BE2C (cell line): ENCODE data around the gene DDX10.

Experiments used
- DNase-seq: peaks from one replicate; pipeline ENCODE4 v3.0.0-alpha.2; 2020
- H3K27me3 ChIP-seq: fragments of 250-450 bp; sonication (Bioruptor Pico); 2 replicates; pipeline ENCODE4 v1.5.1; 2020; ENCODE audit warnings: mild to moderate bottlenecking
- H3K36me3 ChIP-seq: fragments of 250-450 bp; sonication (Bioruptor Pico); 2 replicates; pipeline ENCODE4 v1.5.1; 2020; ENCODE audit warnings: mild to moderate bottlenecking
- H3K4me1 ChIP-seq: fragments of 250-450 bp; sonication (Bioruptor Pico); 2 replicates; pipeline ENCODE4 v1.5.1; 2020
- H3K4me3 ChIP-seq: 2 replicates; pipeline ENCODE4 v1.5.1; 2011; ENCODE audit warnings: low read depth, low read length
- H3K9me3 ChIP-seq: fragments of 250-450 bp; sonication (Bioruptor Pico); 2 replicates; pipeline ENCODE4 v1.5.1; 2020
- CTCF ChIP-seq: IDR thresholded peaks from 2 replicates; pipeline ENCODE4 v1.5.1; 2012; ENCODE audit warnings: mild to moderate bottlenecking, low read depth, low read length

DDX10 gene

GRCh38 chr11:108790501-108791299, 125.8 kb downstream of the DDX10 start:
- no peak for TF ChIP-seq CTCF
- H3K27me3 ChIP-seq: no peaks in the 10 kb centered on the region
- H3K4me1 ChIP-seq: peaks cover 7% of the 10 kb centered on the region
- no peak for DNase-seq
- no peaks in the 10 kb centered on the region; the same call in 1 of the 2 replicates for H3K36me3 ChIP-seq
- no peak overlapping the region for H3K4me3 ChIP-seq
- no peaks in the 10 kb centered on the region for H3K9me3 ChIP-seq

GRCh38 chr11:108793138-108793537, 128.3 kb downstream of the DDX10 start:
- no peaks in the 10 kb centered on the region for H3K36me3 ChIP-seq
- DNase-seq: no peak
- H3K4me3 ChIP-seq: no peak overlapping the region
- H3K4me1 ChIP-seq: peaks cover 7% of the 10 kb centered on the region
- no peak for TF ChIP-seq CTCF
- H3K9me3 ChIP-seq: no peaks in the 10 kb centered on the region
- H3K27me3 ChIP-seq: no peaks in the 10 kb centered on the region

DNA sequence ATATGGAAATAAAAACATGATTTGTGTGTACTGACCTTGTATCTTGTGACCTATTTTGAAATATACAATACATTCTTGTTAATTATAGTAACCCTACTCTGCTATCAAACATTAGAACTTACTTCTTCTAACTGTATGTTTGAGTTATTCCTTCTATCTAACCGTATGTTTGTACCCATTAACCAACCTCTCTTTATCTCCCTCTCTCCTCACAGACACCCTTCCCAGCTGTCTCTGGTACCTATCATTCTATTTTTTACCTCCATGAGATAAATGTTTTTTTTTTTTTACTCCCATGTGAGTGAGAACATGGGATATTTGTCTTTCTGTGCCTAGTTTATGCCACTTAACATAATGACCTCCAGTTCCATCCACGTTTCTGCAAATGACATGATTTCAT, 128.7 kb downstream of the DDX10 start:
- Histone ChIP-seq H3K4me3 (no peak overlapping the region), H3K9me3 (no peaks in the 10 kb centered on the region), H3K27me3 (no peaks in the 10 kb centered on the region), H3K4me1 (peaks cover 7% of the 10 kb centered on the region), H3K36me3 (no peaks in the 10 kb centered on the region)
- no peak for TF ChIP-seq CTCF
- DNase-seq: no peak

- DNase-seq: no peak
- H3K27me3 ChIP-seq: no peaks in the 10 kb centered on the region
- no peaks in the 10 kb centered on the region for H3K9me3 ChIP-seq
- H3K4me3 ChIP-seq: no peak overlapping the region
- no peaks in the 10 kb centered on the region for H3K36me3 ChIP-seq
- H3K4me1 ChIP-seq: peaks cover 7% of the 10 kb centered on the region
- TF ChIP-seq CTCF: no peak
Measured at GRCh38 chr11:108796551-108796950, 131.7 kb downstream of the DDX10 start.

DNA sequence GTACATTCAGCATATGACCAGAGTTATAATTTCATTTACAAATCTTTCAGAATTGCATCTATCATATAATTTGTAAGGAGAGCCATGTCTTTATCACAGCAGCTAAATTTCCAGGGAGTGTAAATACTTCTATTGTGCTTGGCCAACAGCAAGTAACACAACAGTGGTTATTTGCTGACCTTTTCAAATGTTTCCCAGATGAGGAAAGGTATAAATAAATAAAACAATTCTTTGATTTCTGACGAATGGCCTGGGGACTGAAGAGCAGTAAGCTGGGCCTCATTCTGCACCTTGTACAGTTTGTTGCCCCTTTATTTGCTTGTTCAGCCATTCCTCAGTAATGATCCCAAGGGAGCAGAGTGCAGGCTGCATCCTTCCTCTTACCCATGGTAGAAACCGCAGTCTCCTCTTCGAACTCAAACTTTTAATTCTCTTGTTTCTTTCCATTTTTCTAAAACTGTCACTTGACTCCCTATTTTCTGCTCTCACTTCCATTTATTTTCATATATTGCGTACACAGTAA, 132.8 kb downstream of the DDX10 start:
- Histone ChIP-seq H3K4me1 (peaks cover 7% of the 10 kb centered on the region), H3K27me3 (no peaks in the 10 kb centered on the region), H3K9me3 (no peaks in the 10 kb centered on the region), H3K4me3 (no peak overlapping the region), H3K36me3 (no peaks in the 10 kb centered on the region)
- TF ChIP-seq CTCF: no peak
- DNase-seq: no peak

DNA sequence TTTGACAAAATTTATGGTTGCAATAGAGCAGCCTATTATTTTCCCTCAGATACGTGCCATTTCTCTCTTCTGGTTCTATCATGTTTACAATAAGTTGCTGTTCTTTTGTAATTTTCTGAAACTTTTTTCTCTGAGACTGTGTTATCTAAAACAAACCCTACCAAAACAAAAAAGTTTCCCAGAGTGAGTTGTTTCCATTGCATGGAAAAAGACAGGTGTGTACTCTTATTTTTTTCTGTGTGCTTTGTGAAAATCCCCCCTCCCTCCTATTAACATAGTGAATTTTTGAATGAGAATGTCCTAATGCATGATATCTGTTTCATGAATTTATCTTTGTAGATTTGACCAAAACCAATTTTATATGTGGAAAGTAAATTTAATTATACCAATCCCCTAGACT, 137.6 kb downstream of the DDX10 start:
- TF ChIP-seq CTCF: no peak
- no peak for DNase-seq
- Histone ChIP-seq H3K9me3 (no peaks in the 10 kb centered on the region), H3K36me3 (no peaks in the 10 kb centered on the region), H3K4me1 (no peaks in the 10 kb centered on the region; the same call in 1 of the 2 replicates), H3K27me3 (no peaks in the 10 kb centered on the region), H3K4me3 (no peak overlapping the region)
